GM12872 (cell line): ENCODE data around the gene NUP88.

Source experiments
- CTCF ChIP-seq: IDR thresholded peaks from 3 replicates; pipeline ENCODE4 v1.5.1; 2011; ENCODE audit warnings: low read depth, mild to moderate bottlenecking, low read length, moderate library complexity; ENCODE audit not compliant: insufficient read depth

NUP88 gene

GRCh38 chr17:5364696-5365095 is 54.8 kb downstream of the NUP88 start:
- TF ChIP-seq CTCF, result no peak

- no peak for TF ChIP-seq CTCF
Measured at GRCh38 chr17:5364156-5364555, 55.3 kb downstream of the NUP88 start.

- TF ChIP-seq CTCF, result no peak
Measured at GRCh38 chr17:5362162-5362811, 57.2 kb downstream of the NUP88 start.

GRCh38 chr17:5361426-5361825 is 58.0 kb downstream of the NUP88 start:
- TF ChIP-seq CTCF, result no peak

- TF ChIP-seq CTCF, result no peak
Measured at GRCh38 chr17:5355421-5356129, 63.9 kb downstream of the NUP88 start.

- TF ChIP-seq CTCF, result no peak
Measured at GRCh38 chr17:5354886-5355415, 64.5 kb downstream of the NUP88 start.

- no peak for TF ChIP-seq CTCF
Measured at GRCh38 chr17:5354310-5354709, 65.2 kb downstream of the NUP88 start.
